Heart left ventricle (tissue), 13 donors: ENCODE measurements around the gene CACTIN.

Source experiments
- POLR2A ChIP-seq, 2 donors: fragments of 450-650 bp; IDR thresholded peaks; one replicate each; pipeline ENCODE4 v1.6.1; 2017; ENCODE audit warnings: antibody characterized with exemption in 2 of 2, mild to moderate bottlenecking in 2 of 2, moderate library complexity in 2 of 2
- TF ChIP-seq, protein P1 (sequence below), 12 donors: fragments of 200-600 bp; sonication (generic) in 4 of 12; IDR thresholded peaks; one replicate each; pipeline versions ENCODE4 v1.5.0 to v1.8.0; 2018 to 2022; ENCODE audit warnings: antibody characterized with exemption in 12 of 12, mild to moderate bottlenecking in 5 of 12
- donor health status: ischemic (EF 13 %, LVEDD 7.1; RV severe dilation, severe dysfunction).
- donor health status: DM: no; HTN: yes; CAD: no.
- donor health status: DM: no; HTN: no; CAD: no.
- donor health status: ischemic (EF 25% LVEDD 6.9; RV normal size, moderate dysfunction).
- donor health status: ischemic (EF 25% LVEDD 5.7; RV mildly dilated, moderate dysfunction).
- donor health status: ischemic (EF 35%, LVEDD 5.7; RV mildly dilated, moderate dysfunction).
- donor health status: nonischemic (EF 11% LVEDD 7.7; RV severe dilation, severe dysfunction).
- donor health status: DM: yes; HTN: yes; CAD: no.
- donor health status: PGD.
- donor health status: ischemic (EF 29% LVEDD 5.4; RV normal size, mild dysfunction).
- donor health status: nonischemic (EF 23%, LVEDD 6.1; RV moderate dilation, normal function).

DNA sequence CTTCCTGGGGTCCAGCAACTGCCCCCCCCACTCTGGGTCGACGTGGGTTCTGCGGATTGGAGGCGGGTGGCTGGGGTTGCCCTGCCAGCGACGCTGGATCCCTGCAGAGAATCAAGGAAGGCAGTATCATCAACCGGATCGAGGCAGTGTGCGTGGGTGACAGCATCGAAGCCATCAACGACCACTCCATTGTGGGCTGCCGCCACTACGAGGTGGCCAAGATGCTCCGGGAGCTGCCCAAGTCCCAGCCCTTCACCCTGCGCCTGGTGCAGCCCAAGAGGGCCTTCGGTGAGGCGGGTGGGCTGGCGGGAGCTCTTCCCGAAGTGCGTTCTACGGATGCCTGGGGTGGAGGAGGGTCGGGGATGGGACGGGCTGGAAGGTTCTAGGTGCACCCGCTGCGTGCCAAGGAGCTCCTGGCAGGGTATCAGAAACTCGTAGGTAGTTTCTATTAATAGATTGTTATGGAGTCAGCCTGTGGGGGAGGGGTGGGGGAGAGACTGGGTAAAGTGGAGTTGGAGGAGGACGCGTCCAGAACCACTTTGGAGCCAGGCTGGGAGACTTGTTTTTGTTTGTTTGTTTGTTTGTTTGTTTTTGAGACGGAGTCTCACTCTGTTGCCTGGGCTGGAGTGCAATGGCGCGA, 39.8 kb downstream of the CACTIN start:
- TF ChIP-seq, protein P1, sequence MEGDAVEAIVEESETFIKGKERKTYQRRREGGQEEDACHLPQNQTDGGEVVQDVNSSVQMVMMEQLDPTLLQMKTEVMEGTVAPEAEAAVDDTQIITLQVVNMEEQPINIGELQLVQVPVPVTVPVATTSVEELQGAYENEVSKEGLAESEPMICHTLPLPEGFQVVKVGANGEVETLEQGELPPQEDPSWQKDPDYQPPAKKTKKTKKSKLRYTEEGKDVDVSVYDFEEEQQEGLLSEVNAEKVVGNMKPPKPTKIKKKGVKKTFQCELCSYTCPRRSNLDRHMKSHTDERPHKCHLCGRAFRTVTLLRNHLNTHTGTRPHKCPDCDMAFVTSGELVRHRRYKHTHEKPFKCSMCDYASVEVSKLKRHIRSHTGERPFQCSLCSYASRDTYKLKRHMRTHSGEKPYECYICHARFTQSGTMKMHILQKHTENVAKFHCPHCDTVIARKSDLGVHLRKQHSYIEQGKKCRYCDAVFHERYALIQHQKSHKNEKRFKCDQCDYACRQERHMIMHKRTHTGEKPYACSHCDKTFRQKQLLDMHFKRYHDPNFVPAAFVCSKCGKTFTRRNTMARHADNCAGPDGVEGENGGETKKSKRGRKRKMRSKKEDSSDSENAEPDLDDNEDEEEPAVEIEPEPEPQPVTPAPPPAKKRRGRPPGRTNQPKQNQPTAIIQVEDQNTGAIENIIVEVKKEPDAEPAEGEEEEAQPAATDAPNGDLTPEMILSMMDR (IDR thresholded peaks at IDR 0.05), result no peak
- no peak for TF ChIP-seq POLR2A (IDR thresholded peaks at IDR 0.05)
